Activated CD4-positive, alpha-beta T cell treated with anti-CD3 and anti-CD28 coated beads, Interleukin-2, amount 50 U/mL, for 48 hours (primary cell): ENCODE measurements around the gene LINC01488.

Source experiments
- DNase-seq, 2 experiments: peaks; one replicate each; pipeline ENCODE4 v3.0.0-alpha.2; 2020

LINC01488 gene

GRCh38 chr11:69465236-69466000 is 16.0 kb upstream of the LINC01488 start:
- DNase-seq = no peak

GRCh38 chr11:69466039-69466438 is 15.4 kb upstream of the LINC01488 start:
- DNase-seq = no peak

DNA sequence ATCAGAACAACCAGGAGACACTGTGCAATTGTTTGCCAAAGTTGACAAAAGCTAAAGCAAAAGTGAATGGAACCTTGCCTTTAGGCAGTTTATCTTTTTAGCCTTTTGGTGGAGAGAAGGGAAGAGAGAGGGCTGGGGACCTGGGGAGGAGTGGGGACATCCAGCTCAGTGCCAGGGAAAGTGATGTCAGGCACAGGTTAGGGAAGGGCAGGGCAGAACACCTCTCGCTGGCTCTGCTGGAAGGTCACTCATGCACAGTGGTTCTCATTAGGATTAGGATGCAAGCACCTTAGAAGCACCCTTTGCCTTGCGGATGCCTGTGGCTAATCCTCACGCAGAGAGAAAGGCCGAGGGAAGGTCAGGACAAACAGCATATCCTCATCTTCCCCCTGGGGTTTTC is 14.3 kb upstream of the LINC01488 start:
- DNase-seq = no peak

DNA sequence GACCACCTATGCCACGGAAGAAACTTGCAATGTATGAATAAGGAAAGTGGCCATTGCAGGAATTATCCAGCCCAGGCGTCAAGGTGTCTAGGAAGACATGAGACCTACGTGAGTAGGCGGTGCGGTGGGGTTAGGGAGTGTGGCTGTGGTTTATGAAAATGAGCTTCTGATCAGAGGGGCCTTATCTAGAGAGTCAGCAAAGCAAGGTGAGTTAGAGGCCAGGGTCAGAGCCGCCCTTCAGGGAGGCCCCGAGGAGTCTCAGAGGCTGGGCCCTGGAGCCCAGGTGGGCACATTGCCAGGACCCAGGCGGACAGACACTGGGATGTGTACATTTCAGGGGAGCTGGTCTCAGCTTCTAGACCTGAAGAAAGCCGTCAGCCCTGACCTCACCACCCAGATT is 13.8 kb upstream of the LINC01488 start:
- no peak for DNase-seq

GRCh38 chr11:69468221-69468620 is 13.2 kb upstream of the LINC01488 start:
- no peak for DNase-seq

DNA sequence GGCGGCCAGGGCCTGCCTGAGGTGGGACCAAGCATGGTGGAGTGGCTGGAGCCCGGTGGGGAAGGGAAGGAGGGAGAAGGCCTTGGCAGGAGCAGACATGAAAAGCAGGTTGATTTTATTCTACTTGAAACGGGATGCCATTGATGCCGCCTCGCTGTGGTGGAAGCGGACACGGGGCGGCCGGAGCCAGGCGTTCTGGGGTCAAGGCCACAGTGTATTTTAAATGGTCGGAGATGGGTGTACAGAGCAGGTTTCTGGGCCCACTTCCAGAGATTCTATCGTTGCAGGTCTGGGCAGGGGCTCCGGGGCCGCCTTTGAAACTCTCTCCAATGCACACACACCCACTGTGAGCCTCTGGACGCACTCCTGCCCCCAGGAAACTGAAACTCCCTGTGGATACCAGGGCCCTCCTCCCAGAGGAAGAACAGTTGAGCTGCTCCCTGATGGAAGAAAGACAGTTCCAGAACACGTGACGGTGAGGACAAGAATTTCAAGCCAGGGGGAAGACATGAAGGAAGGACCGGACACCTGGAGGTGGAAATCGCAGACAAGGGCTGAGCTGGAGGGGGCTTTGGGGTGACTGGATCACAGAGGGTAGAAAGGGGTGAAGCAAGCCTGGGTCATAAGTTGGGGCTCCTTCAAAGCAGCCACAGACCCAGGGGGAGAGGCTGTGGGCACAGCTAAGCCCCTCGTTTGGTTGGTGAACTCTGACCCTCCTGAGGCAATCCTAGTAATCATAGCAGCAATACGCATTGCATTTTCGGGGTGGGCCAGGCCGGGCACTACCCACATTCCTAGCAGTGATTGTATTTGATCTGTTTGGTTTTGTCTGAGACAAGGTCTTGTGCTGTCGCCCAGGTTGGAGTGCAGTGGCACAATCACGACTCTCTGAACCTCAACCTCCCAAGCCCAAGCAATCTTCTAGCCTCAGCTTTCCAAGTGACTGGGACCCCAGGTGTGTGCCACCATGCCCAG is 12.3 kb upstream of the LINC01488 start:
- no peak for DNase-seq

- DNase-seq = no peak
Measured at GRCh38 chr11:69470301-69470700, 11.2 kb upstream of the LINC01488 start.

DNA sequence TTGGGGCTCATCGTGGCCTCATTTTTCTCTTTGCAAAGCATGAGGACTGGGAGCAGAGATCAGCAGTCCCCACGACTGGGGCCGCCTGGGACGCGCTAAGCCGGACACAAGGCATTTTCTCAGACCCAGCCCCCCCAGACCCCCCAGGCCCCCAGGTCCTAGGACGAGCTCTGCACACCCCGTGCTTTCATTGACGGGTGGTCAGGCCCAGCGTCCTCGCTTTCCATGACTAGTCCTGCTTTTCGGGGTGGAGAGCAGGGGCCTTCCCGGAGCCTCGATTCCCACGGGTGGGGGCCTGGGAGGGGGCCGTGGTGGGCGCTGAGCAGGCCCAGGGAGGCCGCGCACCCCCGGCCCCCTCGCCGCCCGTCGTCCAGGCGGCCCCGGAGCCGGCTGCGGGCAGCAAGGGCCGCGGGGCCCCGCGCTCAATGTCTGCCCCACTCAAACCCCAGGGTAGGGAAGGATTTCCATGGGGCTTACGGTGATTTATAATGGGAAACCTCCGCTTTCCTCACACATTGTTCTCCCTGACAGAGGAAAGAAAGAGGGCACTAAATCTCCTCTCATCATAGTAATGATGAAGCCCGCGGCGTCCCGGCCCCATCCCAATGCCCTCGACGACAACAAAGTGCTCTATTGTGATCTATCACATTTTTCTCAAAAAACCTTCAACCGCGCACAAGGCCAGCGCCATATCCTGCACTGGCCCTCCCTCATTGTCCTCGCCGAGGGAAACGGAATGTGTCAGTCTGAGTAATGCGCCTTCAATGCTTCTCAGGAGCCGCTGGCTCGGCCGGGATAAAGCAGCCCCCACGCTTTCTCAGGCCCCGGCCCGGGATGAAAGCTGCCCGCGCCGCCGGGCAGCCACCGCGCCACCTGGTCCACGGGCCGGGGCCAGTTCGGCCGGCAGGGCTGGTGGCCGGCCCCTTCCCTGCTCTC is 10.4 kb upstream of the LINC01488 start:
- no peak for DNase-seq

- no peak for DNase-seq
Measured at GRCh38 chr11:69471729-69472540, 9.5 kb upstream of the LINC01488 start.

DNA sequence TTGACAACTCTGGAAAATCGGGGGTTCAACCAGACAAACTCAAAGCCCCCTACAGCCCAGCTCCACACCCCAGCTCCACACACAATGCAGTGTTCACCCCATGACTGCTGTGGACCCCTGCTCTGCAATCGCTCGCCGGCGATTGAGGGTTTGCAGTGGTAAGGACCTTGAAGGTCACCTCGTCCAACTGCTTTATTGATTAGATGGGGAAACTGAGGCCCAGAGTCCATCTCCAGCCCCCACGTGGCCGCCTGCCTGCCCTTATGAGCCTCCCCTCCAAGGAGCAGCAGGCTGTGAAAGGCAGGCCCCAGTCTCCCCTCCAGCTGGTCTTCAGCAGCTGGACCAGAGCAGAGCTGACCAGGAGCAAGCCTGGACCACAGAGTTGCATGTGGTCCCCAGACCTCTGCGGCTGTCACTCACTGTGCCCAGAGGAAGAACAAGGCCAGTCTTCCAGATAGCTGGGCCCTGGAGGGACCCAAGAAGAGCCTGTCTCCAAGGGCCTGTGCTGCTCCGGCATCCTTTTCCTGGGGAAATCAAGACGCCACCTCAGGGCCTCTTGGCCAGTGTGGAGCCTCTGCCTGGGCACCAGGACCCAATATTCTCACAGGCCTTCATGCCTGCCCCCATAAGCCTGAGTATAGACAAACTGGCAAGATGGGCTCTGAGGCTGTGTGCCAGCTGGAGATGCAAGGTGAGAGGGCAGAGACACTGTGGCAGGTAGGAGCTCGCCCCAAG is 8.8 kb upstream of the LINC01488 start:
- DNase-seq = no peak

DNA sequence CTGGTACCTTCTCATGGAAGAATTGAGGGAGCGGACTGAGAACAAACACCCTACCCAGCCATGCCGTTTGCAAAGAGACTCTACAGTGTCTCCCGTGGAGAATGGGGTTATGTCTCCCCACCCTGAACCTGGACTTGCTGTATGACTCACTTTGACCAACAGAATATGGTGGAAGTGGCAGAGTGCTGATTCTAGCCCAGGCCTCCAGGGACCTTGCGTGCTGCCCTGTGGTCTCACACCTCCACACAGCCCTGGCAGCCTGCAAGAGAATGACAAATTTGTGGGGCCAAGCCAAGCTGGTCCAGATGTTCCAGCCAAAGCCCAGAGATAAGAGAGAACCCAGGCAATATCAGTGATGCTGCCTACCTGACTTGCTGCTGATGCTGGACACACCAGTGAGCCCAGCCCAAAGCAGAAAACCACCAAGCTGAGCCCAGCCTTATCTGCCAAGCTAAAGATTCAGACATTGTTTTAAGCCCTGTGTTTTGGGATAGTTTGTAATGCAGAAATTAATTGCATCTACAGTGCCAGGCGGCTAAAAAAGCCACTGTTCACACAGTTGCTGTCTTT is 8.1 kb upstream of the LINC01488 start:
- DNase-seq = no peak

DNA sequence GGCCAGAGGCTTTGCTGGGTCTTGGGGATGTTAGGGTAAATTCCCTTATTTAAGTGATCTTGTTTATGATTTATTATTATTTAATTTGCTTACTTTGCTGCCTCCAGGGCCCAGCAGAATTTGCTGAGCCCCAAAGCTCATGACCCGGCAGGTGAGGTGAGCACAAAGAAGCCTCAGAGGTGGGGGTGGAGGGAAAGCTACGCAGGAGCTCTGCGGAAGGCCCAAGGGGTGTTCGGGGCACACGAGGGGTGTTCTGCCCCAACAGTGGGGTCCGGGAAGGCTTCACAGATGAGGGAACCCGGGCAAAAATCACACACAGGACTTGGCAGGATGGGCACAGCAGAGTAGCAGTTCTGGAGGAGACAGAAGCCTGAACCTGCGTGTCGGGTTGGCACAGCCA is 6.7 kb upstream of the LINC01488 start:
- DNase-seq = no peak

GRCh38 chr11:69475141-69475865 is 6.2 kb upstream of the LINC01488 start:
- DNase-seq = no peak

DNA sequence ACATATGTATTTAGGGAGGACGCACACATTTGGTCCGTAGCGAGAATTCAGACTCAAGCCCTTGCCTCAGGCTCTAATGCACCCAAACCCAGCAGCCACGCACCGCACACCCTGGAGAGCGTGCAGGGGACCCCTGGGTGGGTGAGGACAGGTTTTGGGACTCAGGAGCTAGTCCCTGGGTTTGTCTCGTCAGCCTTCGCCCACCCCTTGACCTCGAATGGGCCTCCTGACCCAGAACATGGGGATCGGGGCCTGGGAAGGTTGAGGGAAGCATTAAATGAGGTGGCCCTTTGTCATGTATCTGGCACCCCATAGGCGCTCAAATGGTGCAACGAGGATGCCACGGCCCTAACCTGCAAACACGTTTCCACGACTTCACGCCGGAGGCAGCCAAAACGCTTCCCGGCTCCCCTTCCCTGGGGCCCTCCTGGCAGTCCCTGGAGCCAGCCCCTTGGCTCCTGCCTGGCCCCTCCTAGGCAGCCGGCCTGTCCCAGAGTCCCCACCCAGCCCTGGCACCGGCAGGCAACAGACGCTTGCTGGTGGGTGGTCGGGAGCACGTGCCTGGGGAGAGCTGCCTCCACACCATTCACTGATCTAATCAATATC is 5.5 kb upstream of the LINC01488 start:
- DNase-seq = no peak

DNA sequence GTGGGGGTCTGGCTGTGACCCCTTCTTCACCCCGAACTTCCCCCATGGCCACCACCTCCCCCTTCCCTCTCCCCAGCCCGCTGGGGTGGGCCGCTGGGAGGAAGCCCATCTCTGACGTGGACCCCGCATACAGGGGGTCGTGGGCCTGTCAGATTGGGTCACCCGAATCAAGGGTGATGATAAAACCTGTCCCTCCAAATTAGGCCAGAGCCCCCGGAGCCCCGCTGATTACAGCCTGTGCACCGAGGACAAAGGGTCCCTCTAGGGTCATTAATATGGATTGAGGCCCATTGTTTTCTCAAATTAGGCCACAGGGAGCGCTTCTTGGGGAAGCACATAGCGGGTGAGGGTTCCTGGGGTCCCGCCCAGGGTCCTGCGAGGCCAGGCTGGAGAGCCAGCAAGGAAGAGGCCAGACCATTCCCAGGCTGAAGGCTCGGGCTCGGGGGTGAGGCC is 4.9 kb upstream of the LINC01488 start:
- DNase-seq = no peak

DNA sequence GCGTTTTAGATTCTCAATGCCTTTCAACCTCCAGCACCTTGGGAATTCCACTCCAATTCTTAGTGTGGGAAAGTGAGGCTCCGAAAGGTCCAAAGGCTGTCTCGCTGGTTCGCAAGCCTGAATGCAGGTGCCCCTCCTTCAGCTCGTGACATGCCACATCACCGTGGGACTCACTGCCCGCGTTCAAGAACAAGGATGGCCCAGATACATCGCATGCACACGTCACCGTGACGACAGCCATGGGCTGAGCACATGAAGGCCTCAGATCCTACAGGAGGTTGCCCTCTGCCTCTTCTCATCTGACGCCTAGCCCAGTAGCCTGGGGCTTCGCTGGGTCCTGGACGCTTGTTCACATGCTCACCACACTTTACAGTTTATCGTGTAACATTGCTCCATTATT is 4.4 kb upstream of the LINC01488 start:
- no peak for DNase-seq

DNA sequence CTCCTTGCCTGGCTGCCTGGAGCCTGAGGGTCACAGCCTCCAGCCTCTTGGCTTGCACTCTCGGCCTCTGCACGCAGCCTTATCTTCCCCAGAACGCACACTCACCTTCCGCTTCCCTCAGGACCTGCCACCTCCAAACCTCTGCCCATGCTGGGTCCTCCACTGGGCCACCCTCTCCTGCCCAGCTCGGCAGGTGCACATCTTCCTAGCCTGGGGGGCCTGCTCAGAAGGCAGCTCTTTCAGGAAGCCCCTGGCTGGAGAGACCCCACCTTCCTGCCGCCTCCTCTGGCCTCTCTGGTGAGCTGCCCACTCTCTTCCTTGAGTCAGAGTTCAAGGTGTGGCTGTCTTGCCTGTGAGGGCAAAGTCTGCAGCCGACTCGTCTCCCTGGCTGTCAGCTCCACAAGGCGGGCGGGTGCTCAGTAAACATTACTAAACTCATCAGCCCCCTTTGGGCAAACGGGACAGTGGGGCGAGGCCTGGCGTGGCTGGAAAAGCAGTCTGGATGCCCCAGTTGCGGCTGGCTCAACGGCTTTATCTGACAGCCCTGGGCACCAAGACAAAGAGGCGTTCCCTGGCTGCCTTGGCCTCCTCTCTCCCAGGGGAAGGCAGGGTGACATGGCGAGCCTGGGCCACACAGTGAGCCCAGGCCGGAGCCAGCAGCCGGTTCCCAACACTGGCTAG is 1.7 kb upstream of the LINC01488 start:
- no peak for DNase-seq

DNA sequence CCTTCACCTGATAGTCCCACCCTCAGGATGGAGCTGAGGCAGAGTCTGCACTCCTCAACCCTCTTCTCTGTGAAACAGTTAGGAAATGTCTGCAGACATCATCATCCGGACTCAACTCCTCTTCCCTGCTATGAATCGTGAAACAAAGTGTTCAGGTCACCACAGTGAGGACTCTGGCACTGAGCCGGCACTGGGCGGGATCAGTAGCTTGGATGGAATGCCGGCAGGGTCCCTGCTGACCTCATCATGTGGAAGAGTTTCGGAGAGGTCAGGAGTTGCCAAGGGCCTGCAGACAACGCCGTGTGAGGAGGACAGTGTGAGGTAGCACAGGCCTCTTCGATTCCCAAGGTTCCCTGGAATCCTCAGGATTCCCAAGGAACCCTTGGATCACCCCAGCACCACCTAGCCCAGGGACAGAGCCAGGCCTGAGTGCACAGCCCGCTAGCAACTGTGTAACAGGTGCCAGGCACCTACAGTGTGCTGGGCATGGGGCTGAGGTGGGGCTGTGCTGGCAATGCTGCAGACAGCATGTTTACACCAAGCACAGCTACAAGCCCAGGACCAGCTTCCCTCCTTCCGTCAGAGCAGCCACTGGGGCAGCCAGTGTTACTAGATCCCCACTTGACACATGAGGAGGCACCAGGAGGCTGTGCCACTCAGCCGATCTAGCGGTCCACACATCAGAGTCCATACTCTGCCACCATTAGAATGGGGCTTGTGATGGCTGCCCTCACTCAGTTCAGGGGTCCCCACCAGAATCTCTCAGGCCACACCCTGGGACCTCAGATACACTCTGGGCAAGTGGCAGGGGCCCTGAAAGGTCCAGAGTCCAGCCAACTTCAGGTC is 693 bp upstream of the LINC01488 start:
- DNase-seq = no peak
